Common myeloid progenitor, CD34-positive (primary cell): ENCODE data around the gene GPR68.
A peak's percentile ranks its signal among the peaks of the same experiment; 100 is the strongest.

ENCODE experiments used
- CTCF ChIA-PET: fragments of 350-600 bp; sonication (Branson Sonifier 250); formaldehyde crosslinking; loops from one replicate; lab custom pipeline; 2021; ENCODE audit warnings: antibody characterized with exemption; lab: Charles Lee
- POLR2A ChIA-PET: fragments of 350-600 bp; sonication (Branson Sonifier 250); formaldehyde crosslinking; loops from one replicate; lab custom pipeline; 2021; ENCODE audit warnings: antibody characterized with exemption; lab: Charles Lee
- DNase-seq, 3 donors: peaks; one replicate each; pipeline versions ENCODE4 v3.0.0 to v3.0.0-alpha.2; 2013
- H3K27ac ChIP-seq, 2 experiments: 1 replicate in 1 of 2; 2 replicates in 1 of 2; pipeline ENCODE4 v1.7.0; 2013; ENCODE audit warnings: inconsistent platforms in 2 of 2, low read length in 2 of 2, mild to moderate bottlenecking in 2 of 2, low read depth in 1 of 2, moderate library complexity in 1 of 2; ENCODE audit not compliant: severe bottlenecking in 2 of 2, insufficient read depth in 1 of 2, poor library complexity in 1 of 2
- H3K27me3 ChIP-seq, 5 experiments: replicated peaks in 2 of 5; 1 replicate in 3 of 5; 2 replicates in 2 of 5; pipeline versions ENCODE4 v1.6.1 to v1.7.0; 2013; ENCODE audit warnings: low read length in 4 of 5, mild to moderate bottlenecking in 2 of 5, moderate library complexity in 2 of 5, inconsistent platforms in 1 of 5; ENCODE audit not compliant: insufficient read depth in 5 of 5, control insufficient read depth in 4 of 5
- H3K36me3 ChIP-seq, 4 experiments: 1 replicate in 2 of 4; 2 replicates in 2 of 4; pipeline versions ENCODE4 v1.6.1 to v1.7.0; 2013; ENCODE audit warnings: low read length in 3 of 4, control low read depth in 1 of 4, mild to moderate bottlenecking in 1 of 4; ENCODE audit not compliant: control insufficient read depth in 4 of 4, insufficient read depth in 4 of 4
- H3K4me1 ChIP-seq, 4 experiments: 1 replicate in 3 of 4; 2 replicates in 1 of 4; pipeline versions ENCODE4 v1.6.1 to v1.7.1; 2013; ENCODE audit warnings: low read length in 3 of 4, mild to moderate bottlenecking in 3 of 4, control low read depth in 1 of 4, inconsistent platforms in 1 of 4, moderate library complexity in 1 of 4; ENCODE audit not compliant: control insufficient read depth in 4 of 4, insufficient read depth in 4 of 4; ENCODE audit errors: control extremely low read depth in 1 of 4
- H3K4me3 ChIP-seq, 7 experiments: 1 replicate in 4 of 7; 2 replicates in 3 of 7; pipeline versions ENCODE4 v1.5.1 to v1.7.0; 2013; ENCODE audit warnings: mild to moderate bottlenecking in 7 of 7, low read length in 6 of 7, moderate library complexity in 6 of 7, inconsistent platforms in 2 of 7, low read depth in 2 of 7, control low read depth in 1 of 7; ENCODE audit not compliant: insufficient read depth in 4 of 7, control insufficient read depth in 1 of 7; ENCODE audit errors: extremely low read depth in 1 of 7
- H3K9me3 ChIP-seq, 5 experiments: 1 replicate in 4 of 5; 2 replicates in 1 of 5; pipeline versions ENCODE4 v1.6.1 to v1.7.1; 2013; ENCODE audit warnings: low read length in 4 of 5, mild to moderate bottlenecking in 2 of 5, inconsistent platforms in 1 of 5, low read depth in 1 of 5, moderate library complexity in 1 of 5; ENCODE audit not compliant: control insufficient read depth in 4 of 5, insufficient read depth in 2 of 5; ENCODE audit errors: control extremely low read depth in 1 of 5
- WGBS: methylation state at CpG from one replicate; pipeline ENCODE4 v1.1.5; 2013; ENCODE audit not compliant: insufficient coverage; 5-methylcytosine and 5-hydroxymethylcytosine counted together

Gene GPR68

GRCh38 chr14:91289464-91289863 lies 45.0 kb upstream of the GPR68 start:
- Histone ChIP-seq H3K4me1 (peaks cover 0 to 10% (median 1%) of the 10 kb centered on the region in 4 experiments), H3K36me3 (peaks cover 19 to 92% (median 65%) of the 10 kb centered on the region in 4 experiments), H3K27me3 (no peaks in the 10 kb centered on the region), H3K4me3 (no peak overlapping the region), H3K27ac (no peak overlapping the region), H3K9me3 (no peaks in the 10 kb centered on the region)
- ChIA-PET CTCF (interaction anchor here (0.8 to 10.0 kb wide), 4 partner anchors 8 to 115 kb away, joined by 3 to 170 read pairs (median 4); no protein-coding TSS in a partner anchor), POLR2A (interaction anchor here (0.6 kb wide), 1 partner anchor 10 kb away, joined by 3 read pairs; no protein-coding TSS in a partner anchor)
- WGBS = 91% methylated on average over 4 of the region's 4 CpGs
- DNase-seq = no peak

DNA sequence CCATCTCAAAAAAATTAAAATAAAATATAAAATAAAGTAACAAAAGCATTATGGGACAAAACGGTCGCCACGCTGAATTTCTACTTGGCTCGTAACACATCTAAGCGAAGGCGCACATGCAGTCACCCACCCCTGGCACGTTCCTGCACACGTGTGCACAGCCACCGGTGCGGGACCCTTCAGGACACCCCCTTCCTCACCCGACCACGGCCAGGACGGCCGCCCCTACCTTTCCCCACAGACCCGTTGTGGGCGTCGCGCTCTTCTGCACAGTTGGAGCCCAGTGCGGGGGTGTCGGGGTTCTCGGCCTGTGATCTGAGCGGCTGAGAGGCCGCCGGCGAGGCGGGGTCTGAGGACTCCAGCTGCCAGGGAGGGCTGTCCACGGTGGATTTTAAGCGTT lies 44.4 kb upstream of the GPR68 start:
- DNase-seq = no peak
- no peaks in the 10 kb centered on the region for H3K27me3 ChIP-seq
- no peaks in the 10 kb centered on the region for H3K9me3 ChIP-seq
- peaks cover 0 to 10% (median 1%) of the 10 kb centered on the region in 4 experiments for H3K4me1 ChIP-seq
- no peak overlapping the region for H3K4me3 ChIP-seq
- no peak overlapping the region for H3K27ac ChIP-seq
- peaks cover 18 to 92% (median 67%) of the 10 kb centered on the region in 4 experiments for H3K36me3 ChIP-seq
- ChIA-PET CTCF (interaction anchor here (0.8 to 10.0 kb wide), 4 partner anchors 8 to 114 kb away, joined by 3 to 170 read pairs (median 4); no protein-coding TSS in a partner anchor), POLR2A (interaction anchor here (0.6 kb wide), 1 partner anchor 11 kb away, joined by 3 read pairs; no protein-coding TSS in a partner anchor)
- 97% methylated on average over 20 of the region's 28 CpGs for WGBS

DNA sequence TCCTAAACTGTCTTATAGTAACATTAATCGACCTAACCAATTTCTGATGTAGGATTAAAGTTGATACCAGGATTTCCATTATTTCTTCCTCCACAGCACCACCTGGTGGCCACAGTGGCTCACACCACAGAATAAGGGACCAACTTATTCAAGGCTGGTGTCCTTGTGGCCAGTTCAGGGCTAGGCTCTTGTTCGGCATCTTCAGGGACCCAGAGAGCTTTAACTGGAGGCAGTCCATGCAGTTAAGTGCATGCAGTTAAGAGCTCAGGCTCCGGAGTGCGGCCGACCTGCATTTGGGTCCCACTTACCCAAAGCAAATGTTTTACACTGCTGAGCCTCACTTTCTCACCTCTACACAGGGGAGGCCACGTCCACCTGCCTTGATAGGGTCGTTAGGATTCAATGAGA lies 42.0 kb upstream of the GPR68 start:
- H3K36me3 ChIP-seq = peaks cover 27 to 91% (median 75%) of the 10 kb centered on the region in 4 experiments
- H3K4me1 ChIP-seq = peaks cover 0 to 10% (median 1%) of the 10 kb centered on the region in 4 experiments
- POLR2A ChIA-PET = no interaction called here
- H3K27ac ChIP-seq = no peak overlapping the region
- CTCF ChIA-PET = interaction anchor here (0.8 to 10.0 kb wide), 14 partner anchors 11 to 146 kb away, joined by 3 to 170 read pairs (median 4); no protein-coding TSS in a partner anchor
- peaks cover 0 to 5% (median 0%) of the 10 kb centered on the region in 5 experiments for H3K9me3 ChIP-seq
- H3K4me3 ChIP-seq = no peak overlapping the region
- peak; percentile 73 to 83 (median 73) for DNase-seq
- no peaks in the 10 kb centered on the region for H3K27me3 ChIP-seq
- 72% methylated on average over 7 of the region's 7 CpGs for WGBS

GRCh38 chr14:91284791-91285548 lies 40.5 kb upstream of the GPR68 start:
- peaks cover 0 to 10% (median 1%) of the 10 kb centered on the region in 4 experiments for H3K4me1 ChIP-seq
- H3K27me3 ChIP-seq = no peaks in the 10 kb centered on the region
- peaks cover 30 to 91% (median 75%) of the 10 kb centered on the region in 4 experiments for H3K36me3 ChIP-seq
- no peak overlapping the region for H3K4me3 ChIP-seq
- 80% methylated on average over 13 of the region's 14 CpGs for WGBS
- peaks cover 0 to 5% (median 0%) of the 10 kb centered on the region in 5 experiments for H3K9me3 ChIP-seq
- no peak overlapping the region for H3K27ac ChIP-seq
- CTCF ChIA-PET = interaction anchor here (0.9 to 10.0 kb wide), 18 partner anchors 9 to 383 kb away, joined by 3 to 170 read pairs (median 4); no protein-coding TSS in a partner anchor
- POLR2A ChIA-PET = interaction anchor here (0.6 kb wide), 1 partner anchor 174 kb away, joined by 3 read pairs; no protein-coding TSS in a partner anchor
- DNase-seq = no peak

DNA sequence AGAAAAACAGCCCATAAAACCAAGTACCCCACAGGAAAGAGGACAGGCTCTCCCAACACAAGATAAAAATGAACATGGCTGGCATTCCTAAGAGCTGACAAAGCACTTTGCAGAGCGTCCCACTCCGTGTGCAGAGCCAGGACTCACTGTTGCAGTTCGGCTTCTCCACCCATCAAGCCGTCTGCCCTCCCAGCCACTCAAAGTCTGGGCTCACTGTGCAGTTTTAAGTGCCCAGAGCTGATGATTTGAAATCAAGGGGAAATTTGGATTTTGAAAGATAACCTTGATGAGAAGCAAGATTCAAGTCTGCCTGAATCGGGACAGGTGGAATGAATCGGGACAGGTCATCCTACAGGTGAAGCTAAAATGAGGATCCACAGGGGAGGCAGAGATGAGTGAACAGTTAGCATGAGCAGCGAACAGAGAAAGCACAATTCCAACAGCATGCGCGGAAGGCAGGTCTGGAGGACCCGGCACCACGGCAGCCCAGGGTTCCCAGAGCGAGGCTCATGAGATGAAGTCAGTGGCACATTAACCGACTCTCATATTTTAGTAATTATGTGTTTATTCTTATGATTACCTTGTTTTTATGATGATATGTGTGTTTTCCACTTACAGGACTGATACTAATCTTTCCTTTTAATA lies 39.8 kb upstream of the GPR68 start:
- CTCF ChIA-PET = interaction anchor here (0.9 to 10.0 kb wide), 9 partner anchors 10 to 383 kb away, joined by 3 to 170 read pairs (median 5); no protein-coding TSS in a partner anchor
- Histone ChIP-seq H3K36me3 (peaks cover 33 to 91% (median 79%) of the 10 kb centered on the region in 4 experiments), H3K27me3 (no peaks in the 10 kb centered on the region), H3K9me3 (peaks cover 0 to 5% (median 0%) of the 10 kb centered on the region in 5 experiments), H3K27ac (no peak overlapping the region), H3K4me3 (no peak overlapping the region), H3K4me1 (peaks cover 0 to 10% (median 1%) of the 10 kb centered on the region in 4 experiments)
- WGBS = 100% methylated on average over 5 of the region's 13 CpGs
- DNase-seq = no peak
- POLR2A ChIA-PET = no interaction called here

DNA sequence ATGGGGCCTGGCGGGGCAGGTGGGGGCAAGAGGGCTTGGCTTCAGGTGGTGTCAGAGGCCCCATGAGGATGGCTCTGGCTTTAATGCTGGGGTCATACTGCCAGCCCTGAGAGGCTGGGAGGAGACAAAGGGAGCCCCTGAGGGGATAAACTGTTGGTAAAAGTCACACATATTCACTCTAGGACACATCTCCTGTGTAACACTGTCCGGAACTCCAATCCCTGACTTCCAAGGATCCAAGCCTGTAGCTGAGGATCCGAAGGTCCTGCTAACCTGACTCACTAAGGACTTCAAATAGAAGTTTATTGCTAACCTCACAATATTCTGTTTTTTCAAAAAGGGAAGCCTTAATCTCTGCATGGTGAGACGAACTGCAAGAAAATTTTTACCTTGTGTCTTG lies 39.2 kb upstream of the GPR68 start:
- WGBS = 100% methylated on average over 2 of the region's 4 CpGs
- ChIA-PET CTCF (interaction anchor here (1.1 to 10.0 kb wide), 4 partner anchors 9 to 127 kb away, joined by 3 to 170 read pairs (median 6); no protein-coding TSS in a partner anchor), POLR2A (no interaction called here)
- H3K9me3 ChIP-seq = peaks cover 0 to 5% (median 0%) of the 10 kb centered on the region in 5 experiments
- H3K4me1 ChIP-seq = peaks cover 0 to 10% (median 1%) of the 10 kb centered on the region in 4 experiments
- H3K36me3 ChIP-seq = peaks cover 34 to 91% (median 79%) of the 10 kb centered on the region in 4 experiments
- DNase-seq = no peak
- H3K27ac ChIP-seq = no peak overlapping the region
- H3K4me3 ChIP-seq = no peak overlapping the region
- no peaks in the 10 kb centered on the region for H3K27me3 ChIP-seq
